ENCODE measurements around the gene ZNF160.

Gene ZNF160

GRCh38 chr19:53094754-53095575, 8.3 kb downstream of the ZNF160 start:
- Histone ChIP-seq H3K4me3 (ENCODE audit: low read depth, low read length) (no peak overlapping the region), H3K27ac (no peak overlapping the region), H3K9me3 (ENCODE audit: severe bottlenecking) (no peaks in the 10 kb centered on the region), H3K27me3 (ENCODE audit: insufficient read depth, low read depth, severe bottlenecking) (no peaks in the 10 kb centered on the region), H3K36me3 (peaks cover 39% of the 10 kb centered on the region)
- DNase-seq = no peak
- TF ChIP-seq, protein P1, sequence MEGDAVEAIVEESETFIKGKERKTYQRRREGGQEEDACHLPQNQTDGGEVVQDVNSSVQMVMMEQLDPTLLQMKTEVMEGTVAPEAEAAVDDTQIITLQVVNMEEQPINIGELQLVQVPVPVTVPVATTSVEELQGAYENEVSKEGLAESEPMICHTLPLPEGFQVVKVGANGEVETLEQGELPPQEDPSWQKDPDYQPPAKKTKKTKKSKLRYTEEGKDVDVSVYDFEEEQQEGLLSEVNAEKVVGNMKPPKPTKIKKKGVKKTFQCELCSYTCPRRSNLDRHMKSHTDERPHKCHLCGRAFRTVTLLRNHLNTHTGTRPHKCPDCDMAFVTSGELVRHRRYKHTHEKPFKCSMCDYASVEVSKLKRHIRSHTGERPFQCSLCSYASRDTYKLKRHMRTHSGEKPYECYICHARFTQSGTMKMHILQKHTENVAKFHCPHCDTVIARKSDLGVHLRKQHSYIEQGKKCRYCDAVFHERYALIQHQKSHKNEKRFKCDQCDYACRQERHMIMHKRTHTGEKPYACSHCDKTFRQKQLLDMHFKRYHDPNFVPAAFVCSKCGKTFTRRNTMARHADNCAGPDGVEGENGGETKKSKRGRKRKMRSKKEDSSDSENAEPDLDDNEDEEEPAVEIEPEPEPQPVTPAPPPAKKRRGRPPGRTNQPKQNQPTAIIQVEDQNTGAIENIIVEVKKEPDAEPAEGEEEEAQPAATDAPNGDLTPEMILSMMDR (IDR thresholded peaks at IDR 0.05; ENCODE audit: low read depth, low read length) = no peak

DNA sequence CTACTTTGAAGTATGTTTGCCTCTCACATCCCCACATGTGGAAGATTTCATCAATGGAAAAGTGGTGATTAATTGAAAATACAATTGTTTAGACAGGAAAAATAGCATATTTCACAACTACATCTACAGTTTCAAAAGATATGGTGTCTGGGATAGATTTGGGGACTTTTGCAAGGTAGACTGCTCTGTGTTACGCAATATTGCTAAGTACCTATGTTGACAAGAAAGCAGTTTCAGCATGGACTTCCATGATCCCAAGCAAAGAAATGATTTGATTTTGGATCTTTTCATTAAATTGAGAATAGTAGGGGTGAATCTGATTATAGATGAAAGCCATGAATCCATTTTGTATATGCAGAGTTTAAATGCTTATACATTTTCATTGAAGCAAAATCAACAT, 10.5 kb downstream of the ZNF160 start:
- peaks cover 39% of the 10 kb centered on the region for H3K36me3 ChIP-seq
- no peak for DNase-seq
- H3K4me3 ChIP-seq (ENCODE audit: low read depth, low read length) = no peak overlapping the region
- no peaks in the 10 kb centered on the region for H3K9me3 ChIP-seq (ENCODE audit: severe bottlenecking)
- H3K27ac ChIP-seq = no peak overlapping the region
- TF ChIP-seq, protein P1 (IDR thresholded peaks at IDR 0.05; ENCODE audit: low read depth, low read length) = no peak
- no peaks in the 10 kb centered on the region for H3K27me3 ChIP-seq (ENCODE audit: insufficient read depth, low read depth, severe bottlenecking)

- H3K9me3 ChIP-seq (ENCODE audit: severe bottlenecking) = no peaks in the 10 kb centered on the region
- DNase-seq = peak; percentile 48
- no peaks in the 10 kb centered on the region for H3K27me3 ChIP-seq (ENCODE audit: insufficient read depth, low read depth, severe bottlenecking)
- no peak overlapping the region for H3K4me3 ChIP-seq (ENCODE audit: low read depth, low read length)
- TF ChIP-seq, protein P1 (IDR thresholded peaks at IDR 0.05; ENCODE audit: low read depth, low read length) = no peak
- peaks cover 46% of the 10 kb centered on the region for H3K36me3 ChIP-seq
- no peak overlapping the region for H3K27ac ChIP-seq
Observed at GRCh38 chr19:53091413-53092254, 11.6 kb downstream of the ZNF160 start.

GRCh38 chr19:53088091-53088490, 15.1 kb downstream of the ZNF160 start:
- TF ChIP-seq, protein P1 (IDR thresholded peaks at IDR 0.05; ENCODE audit: low read depth, low read length) = no peak
- Histone ChIP-seq H3K36me3 (peaks cover 55% of the 10 kb centered on the region), H3K27ac (no peak overlapping the region), H3K4me3 (ENCODE audit: low read depth, low read length) (no peak overlapping the region), H3K27me3 (ENCODE audit: insufficient read depth, low read depth, severe bottlenecking) (no peaks in the 10 kb centered on the region), H3K9me3 (ENCODE audit: severe bottlenecking) (no peaks in the 10 kb centered on the region)
- DNase-seq = no peak

GRCh38 chr19:53086949-53087348, 16.3 kb downstream of the ZNF160 start:
- TF ChIP-seq, protein P1 (IDR thresholded peaks at IDR 0.05; ENCODE audit: low read depth, low read length) = no peak
- Histone ChIP-seq H3K27me3 (ENCODE audit: insufficient read depth, low read depth, severe bottlenecking) (no peaks in the 10 kb centered on the region), H3K27ac (no peak overlapping the region), H3K9me3 (ENCODE audit: severe bottlenecking) (no peaks in the 10 kb centered on the region), H3K36me3 (peaks cover 58% of the 10 kb centered on the region), H3K4me3 (ENCODE audit: low read depth, low read length) (no peak overlapping the region)
- no peak for DNase-seq

All from WERI-Rb-1 (cell line).